ENCODE results near the gene UBE2G2.
A peak's percentile ranks its signal among the peaks of the same experiment; 100 is the strongest.

Gene UBE2G2, protein sequence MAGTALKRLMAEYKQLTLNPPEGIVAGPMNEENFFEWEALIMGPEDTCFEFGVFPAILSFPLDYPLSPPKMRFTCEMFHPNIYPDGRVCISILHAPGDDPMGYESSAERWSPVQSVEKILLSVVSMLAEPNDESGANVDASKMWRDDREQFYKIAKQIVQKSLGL

DNA sequence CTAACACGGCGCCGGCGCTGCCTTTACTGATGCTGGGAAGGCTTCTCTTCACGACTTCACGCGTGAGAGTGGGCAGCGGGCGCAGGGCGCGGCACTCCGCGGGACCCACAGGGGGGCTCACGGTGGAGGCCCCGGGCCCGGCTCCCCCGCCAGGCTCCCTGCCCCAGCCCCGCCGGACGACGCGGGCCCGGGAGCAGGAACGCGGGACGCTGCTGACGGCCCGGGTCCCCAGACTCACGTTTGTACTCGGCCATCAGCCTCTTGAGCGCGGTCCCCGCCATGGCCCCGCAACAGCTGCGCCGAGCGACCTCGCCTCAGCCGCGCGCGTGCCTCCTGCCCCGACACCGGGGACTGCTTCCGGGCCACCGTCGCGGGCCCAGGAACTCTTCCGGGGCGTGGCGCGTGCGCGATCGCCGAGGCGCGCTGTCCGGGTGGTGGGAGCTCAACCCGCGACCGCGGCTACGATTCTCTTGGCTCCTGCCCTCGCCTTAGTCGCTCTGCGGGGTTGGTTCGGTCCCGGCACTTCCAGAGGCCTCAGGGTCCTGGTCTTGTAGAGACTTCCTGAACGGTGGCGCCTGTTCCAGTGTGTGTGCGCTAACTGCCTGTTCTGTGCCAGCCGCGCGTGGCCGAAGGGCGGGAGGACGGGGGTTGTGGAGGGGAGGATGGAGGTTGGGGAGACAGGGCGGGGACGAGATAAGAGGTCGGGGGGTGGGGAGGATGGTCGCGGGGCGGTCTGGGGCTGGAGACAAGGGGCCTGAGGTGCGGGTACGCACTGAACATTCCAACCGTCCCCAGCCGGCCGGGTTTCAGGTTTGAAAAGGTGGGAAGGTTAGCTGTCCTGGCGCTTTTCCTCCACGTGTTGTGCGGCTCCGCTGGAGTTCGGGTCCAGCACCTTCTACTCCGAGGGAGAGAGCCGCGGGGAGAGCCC, at the start of gene UBE2G2:
Gene UBE2G2, minus strand, starts transcription at position 353 of the 928 bp plus-strand sequence. Its CDS starts 72 bp downstream, at position 281.
- peak; percentile 83 for DNase-seq (ENCODE audit: low read depth)

DNA sequence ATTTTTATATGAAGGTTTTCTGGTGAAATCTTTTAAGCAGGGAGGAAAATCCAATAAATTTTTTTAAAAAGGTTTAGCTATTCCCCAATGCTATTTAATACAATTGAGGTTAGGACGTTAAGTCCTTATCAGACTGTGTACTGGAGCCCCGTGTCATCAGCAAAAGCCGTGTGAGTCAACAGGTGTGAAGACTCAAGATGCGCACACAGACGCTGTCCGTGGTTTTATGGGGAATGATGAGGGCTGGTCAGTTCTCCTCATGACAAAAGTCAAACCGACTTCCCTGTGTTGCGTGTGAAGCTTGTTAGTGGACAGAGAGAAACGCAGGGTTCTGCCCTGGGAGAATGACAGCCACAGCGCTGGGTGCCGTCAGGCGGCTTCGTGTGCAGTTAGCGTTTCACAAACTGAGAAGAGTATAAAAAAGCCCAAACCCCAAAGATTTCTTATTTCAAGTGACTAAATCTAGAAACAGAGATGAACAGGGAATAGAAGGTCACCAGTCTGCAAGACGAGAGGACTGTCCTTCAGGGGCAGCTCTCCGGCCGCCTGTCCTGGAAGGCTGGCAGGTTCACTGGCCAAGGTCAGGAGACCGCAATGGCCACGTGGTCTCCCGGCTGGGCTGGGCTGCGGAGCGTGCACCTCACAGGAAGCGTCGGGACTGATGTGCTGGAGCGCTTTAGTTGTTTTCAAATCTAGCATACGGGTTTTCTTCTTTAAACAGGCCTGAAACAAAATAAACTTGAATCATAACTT, 49.5 kb upstream of the UBE2G2 start:
- DNase-seq (ENCODE audit: low read depth), result no peak

DNA sequence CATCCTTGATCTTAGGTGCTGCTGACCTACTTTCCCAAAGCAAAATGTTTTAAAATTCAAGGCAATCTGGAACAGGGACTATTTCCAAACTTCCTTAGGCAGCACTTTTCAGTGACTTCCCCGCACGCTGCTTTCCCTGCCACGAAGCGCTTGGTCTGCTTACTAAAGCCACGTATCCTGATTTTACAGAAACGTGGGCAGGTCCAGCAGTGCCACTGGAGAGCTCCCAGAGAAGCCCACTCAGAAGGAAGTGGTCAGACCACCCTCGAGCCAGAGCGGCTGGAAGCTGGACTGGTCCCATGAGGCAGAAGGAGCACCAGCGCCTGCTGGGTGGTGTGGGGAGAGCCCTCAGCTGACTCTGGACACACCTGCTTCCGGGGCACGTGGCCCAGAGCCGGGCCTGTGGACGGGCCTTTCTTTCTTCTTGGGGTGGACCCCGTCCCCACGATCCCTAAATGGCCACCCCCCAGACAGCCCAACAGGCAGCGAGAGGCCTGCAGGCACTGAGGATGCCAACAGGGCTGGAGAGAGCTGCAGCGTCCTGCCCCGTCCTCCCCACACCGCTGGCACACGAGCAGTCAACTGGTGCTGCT, 48.7 kb upstream of the UBE2G2 start:
- no peak for DNase-seq (ENCODE audit: low read depth)

DNA sequence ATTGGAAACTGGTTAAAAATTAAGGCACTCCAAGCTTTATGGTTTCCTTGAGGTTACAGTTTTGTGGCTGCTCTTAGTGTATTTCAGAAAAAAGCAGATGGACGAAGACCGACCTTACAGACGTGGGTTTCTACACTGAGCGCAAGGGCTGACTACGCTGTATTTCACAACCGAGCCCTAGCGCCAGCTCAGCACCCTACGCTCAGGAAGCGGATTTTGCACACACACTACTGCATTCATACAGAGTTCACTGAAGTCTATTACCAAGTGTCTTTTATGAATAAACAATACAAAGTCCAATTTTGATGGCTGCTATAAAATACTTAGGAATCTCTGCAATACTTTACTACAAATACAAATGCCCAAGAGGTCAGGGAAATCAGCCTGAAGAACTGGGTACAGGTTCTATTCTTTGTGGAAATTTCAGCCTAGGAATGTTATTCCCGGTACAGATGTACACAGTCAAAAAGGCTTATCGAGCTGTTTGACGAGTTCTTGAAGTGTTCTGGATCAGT, 48.1 kb upstream of the UBE2G2 start:
- DNase-seq (ENCODE audit: low read depth), result no peak

DNA sequence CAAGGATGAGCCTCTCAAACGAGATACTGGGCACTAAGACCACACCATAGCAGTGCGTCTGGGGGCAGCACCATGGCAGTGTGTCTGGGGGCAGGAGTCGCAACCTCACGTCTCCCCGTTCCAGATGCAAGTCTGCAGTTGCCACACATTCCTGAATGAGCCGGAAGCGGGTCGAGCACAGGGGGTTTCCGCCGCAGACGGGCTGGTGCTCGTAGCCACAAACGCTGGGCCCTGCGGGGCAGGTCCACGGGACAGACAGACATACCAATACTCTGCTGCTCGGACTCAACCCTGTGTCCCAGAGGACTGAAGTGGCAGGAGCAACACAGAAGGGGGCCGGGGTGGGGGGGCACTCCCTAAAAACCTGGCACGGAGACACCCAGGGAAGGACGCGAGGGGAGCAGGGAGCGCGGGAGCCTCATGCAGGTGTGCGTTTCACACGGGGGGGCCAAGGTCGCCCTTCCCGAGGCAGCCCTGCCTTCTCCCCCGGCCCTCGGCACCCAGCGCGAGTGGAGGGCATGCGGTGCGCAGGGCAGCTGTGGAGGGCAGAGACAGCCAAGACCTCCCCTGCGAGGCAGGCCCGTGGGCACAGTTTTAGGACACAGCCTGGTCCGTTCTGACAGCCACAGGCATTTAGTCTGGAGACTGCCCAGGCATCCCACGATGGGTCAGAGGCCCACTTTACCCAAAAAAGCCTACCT, 47.4 kb upstream of the UBE2G2 start:
- no peak for DNase-seq (ENCODE audit: low read depth)

DNA sequence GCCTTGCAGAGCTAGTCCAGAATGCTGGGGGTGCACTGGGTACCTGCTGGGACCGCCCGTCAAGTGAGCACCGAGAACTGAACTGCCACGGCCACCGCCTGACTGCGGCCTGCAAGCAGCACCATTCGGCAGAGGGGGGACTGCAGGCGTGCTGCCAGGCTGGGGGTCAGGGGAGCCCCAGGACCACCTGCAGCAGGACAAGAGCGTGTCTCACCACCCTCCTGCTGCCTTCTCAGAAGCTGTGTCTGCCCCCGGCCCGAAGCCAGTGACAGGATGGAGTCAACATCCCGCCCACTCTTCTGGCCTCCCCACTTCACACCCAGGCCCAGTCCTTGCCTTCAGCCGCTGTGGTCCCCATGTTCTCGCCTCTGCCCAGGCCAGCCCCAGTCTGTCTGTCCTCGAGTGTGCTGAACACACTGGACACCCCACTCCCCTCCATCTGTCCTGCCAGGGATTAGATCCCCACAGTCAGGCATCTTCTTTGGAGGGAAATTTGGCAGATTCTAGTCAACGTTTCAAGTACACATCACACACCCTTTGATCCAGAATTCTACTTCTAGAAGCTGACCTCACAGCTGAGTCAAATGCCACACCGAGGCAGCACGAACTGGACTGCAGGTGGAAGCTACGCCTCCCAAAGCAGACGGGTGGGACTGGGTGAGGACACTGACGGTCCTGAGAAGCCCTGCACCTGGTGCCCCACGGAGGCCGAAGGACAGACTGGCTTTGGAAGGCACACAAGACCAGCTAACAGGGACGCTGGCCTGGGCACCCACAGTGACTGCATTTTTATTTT, 45.8 kb upstream of the UBE2G2 start:
- DNase-seq (ENCODE audit: low read depth), result no peak

DNA sequence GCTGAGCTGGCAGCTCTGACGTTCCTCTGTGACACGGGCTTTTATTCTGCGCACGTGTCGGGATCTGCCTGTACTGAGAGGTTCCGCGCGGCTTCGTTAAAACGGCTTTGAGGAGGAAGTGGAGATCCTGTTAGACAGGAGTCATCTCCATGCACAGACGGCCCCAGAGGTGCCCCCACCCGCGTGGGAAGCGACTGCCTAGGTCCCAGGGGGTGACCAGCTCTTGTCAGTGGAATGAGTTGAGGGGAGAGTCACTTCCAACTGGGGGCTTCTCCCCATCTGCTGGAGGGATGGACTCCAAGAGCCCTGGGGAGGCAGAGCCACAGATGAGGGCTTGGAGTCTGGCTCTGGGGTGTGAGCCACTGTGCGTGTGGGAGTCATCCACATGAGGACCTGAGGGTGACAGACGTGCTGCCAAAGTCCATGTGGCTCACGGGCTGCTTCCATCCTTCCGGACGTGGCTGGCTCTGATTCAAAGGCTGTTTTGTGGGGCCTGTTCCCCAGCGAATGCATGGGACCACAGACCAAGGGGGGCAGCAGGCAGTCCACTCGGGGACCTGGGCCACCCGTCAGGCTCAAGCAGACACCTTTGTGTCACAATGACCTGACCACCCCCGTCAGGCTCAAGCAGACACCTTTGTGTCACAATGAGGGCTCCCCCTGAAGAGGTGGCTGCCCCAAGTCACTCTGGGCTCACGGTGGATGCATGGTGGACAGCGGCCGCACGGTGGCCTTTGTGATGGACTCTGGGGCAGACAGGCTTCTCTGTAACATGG, 45.1 kb upstream of the UBE2G2 start:
- peak; percentile 26 for DNase-seq (ENCODE audit: low read depth)

DNA sequence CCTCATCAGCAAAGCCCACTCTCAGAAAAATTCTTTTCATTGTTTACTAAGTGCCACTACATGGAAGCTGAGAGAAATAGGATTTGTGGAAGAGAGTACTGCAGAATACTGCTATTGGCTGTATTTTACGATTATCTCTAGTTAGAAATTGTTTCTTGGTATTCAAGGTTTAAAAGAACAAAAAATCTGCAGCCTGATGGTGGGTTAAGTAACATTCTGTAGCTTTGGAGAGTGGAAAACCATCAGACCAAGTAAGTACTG, 44.5 kb upstream of the UBE2G2 start:
- DNase-seq (ENCODE audit: low read depth), result no peak

DNA sequence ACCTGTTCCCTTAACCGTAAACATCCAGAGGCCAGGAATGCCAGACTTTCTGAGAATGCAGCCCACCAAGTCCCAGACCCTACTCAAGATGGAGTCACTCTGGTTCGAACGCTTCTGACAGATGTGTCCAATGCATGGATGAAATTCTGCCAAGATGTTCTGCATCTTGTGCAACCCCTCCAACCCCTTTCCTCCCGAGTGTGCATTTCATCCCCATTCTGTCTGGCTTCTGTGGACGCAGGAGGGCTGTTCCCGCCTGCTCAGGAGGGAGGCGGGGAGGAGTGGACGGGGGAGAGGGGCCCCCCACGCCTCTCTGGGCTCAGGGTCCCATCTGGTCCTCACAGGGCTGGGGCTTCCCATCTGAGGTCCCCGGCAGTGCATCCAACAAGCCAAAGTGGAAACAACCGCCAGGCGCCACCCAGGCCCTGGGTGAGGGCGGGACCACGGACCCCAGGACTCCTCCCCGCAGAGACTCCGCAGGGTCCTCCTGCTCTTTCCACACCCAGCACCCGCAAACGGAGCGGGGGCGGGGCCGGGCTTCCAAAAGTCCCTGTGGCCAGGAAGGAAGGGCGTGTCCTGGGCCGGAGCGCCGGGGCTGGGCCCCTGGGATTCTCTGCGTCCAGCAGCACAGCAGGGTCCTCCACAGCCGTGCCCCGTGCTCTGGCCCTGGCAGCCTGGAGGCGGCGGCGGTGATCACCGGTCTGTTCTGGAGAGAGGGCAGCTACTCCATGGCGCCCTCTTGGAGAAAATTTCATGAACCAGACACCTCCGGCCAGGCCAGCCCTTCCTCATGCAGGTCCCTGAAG, 44.0 kb upstream of the UBE2G2 start:
- peak; percentile 28 for DNase-seq (ENCODE audit: low read depth)

DNA sequence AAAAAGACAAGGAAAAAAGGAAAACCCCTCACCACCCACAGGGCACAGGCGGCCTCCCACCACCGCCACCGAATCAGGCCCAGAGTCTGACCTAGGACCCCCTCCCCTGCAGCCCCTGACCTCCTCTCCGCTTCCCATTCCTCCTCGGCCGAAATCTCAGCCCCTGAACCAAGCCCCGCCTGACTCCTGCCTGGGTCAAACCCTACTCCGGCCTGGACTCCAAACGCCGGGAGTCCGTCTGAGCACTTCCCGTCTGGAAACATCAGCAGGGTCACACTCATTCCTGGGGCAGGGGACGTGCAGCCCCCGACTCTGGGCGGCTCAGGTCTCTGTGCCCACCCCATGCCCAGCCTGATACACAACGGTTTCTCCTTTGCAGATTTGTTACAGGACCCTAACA, 42.6 kb upstream of the UBE2G2 start:
- DNase-seq (ENCODE audit: low read depth), result no peak

DNA sequence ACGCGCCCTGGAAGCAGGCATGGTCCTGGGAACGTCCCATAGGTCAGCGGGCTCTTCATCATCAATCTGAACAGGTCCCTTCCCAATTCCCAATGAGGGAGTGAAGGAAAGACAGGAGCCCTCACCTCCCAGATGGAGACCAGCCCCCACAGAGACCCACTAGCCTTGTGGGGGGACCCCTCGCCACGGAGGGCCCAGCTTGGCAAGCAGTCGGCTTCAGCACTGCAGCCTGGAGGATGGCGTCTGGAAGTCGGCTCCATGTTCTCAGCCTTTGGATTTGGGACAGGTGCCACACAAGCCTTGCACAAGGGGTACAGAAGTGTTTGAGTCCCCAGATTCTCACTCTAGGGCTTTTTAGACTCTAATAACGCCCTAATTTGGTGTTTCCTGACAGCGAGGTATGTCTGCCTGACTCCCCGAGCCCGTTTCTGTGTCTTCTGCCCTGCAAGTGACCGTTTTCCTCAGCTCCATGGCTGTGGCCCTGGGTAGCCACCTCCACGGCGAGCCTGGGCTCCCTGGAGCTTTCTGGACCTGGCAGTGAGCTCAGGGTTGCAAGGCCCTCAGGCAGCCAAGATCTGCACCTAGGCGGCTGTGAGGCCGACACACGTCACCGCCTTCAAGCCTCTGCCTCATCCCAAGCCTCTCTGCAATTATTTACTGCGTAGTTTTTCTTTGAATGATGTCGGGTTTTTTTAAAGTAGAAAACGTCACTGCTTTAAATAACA, 41.3 kb upstream of the UBE2G2 start:
- no peak for DNase-seq (ENCODE audit: low read depth)

DNA sequence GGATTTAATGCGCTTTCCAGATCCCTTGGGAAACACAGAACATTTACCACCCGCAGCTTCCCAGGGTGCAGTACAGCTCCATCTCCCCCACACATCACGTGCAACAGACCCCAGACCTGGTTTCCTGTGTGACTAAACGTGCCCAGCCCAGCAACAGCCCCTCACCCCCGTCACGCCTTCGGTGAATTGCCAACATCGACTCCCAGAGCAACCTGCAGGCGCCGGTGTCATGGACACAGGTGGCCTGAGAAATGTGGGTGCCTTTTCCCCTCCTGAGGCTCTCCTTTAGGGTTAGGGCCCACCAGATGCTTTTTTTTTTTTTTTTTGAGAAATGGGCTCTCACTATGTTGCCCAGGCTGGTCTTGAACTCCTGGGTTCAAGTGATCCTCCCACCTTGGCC, 40.5 kb upstream of the UBE2G2 start:
- no peak for DNase-seq (ENCODE audit: low read depth)

DNA sequence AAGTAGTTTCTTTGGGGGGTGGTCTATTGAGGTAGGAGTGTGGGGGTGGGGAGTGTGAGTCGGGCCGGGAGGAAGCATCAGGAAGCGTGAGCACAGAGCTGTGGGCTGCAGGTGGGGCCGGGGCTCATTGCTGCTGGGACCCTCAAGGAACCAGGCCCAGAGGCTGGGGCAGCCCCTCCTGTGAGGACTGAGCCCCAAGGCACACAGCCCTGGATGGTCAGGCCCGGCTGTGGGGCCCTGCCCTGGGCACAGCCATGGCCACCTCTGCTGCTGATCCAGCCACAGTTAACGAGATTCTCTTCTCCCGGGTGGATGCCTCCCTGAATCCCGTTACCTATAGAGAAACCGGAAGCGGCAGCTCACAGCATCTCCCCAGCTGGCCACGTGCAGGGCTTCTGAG, 39.2 kb upstream of the UBE2G2 start:
- no peak for DNase-seq (ENCODE audit: low read depth)

DNA sequence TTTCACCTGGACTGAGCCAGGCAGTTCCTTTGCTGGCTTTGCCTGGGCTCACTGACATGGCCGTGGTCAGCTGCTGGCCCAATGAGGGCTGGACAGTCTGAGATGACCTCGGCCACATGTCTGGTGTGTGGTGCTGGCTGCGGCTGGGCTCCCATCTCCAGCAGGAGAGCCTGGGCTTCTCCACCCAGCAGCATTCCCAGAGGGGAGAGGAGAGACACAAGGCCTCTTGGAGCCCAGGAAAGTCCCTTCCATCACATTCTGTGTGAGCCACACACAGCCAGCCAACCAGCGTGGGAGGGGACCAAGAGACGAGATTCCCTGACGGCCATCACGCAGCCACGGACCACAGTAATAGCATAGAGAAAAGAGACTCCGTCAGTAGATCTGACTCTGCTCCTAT, 37.3 kb upstream of the UBE2G2 start:
- DNase-seq (ENCODE audit: low read depth), result no peak

DNA sequence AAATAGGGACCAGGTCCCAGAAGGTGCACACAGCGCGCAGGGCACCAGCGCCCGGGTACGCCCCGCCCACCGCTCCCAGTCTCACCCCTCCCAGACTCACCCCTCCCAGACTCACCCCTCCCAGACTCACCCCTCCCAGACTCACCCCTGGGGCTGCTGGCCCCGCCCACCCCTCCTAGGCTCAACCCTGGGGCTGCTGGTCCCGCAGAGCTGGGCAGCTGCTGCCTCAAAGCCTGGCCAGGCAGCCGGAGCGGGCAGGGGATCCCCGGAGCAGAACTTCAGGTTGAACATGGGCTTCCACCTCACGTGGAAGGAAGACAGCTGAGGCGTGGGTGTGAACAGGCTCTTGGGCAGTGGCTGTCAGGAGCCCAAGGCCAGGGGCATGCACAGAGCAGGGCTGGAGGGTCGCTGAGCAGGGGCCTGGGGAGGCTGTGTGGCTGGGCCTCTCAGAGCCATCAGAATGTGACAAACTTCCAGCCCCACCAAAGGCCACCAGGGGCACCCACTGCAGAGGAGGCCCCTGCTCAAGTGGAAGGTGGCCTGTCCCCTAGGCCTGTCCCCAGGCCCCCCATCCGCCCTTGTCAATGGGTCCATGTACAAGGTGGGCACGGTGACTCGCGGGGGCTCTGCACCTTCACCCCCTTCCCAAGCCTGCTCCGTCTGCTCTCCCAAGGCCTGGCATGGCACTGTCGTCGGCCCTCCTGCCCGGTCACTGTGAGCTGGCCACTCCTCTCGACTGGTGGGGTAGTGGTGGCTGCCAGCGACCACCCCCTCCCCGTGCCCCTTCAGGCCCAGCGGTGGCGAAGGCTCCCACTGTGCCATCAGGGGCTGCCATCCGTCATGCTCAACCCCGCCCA, 36.6 kb upstream of the UBE2G2 start:
- no peak for DNase-seq (ENCODE audit: low read depth)

DNA sequence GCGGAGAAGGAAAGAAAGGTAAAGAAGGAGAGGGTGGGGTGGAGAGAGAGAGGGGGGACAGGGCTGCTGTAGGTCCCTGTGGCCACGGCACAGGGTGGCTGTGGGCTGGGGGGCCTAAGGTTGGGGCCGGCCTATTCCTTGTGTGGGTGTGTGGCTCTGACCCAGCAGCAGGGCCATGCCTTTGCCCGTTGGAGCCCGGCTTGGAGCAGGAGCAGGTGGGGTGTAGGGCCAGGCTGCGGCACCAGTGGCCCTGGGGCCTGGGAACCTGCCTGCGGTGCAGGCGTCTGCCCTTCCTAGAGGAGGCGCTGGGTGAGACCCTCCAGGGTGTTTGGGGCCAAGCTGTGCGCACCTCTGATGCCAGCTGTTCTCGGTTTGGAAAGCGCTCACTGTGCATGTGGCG, 35.9 kb upstream of the UBE2G2 start:
- no peak for DNase-seq (ENCODE audit: low read depth)

DNA sequence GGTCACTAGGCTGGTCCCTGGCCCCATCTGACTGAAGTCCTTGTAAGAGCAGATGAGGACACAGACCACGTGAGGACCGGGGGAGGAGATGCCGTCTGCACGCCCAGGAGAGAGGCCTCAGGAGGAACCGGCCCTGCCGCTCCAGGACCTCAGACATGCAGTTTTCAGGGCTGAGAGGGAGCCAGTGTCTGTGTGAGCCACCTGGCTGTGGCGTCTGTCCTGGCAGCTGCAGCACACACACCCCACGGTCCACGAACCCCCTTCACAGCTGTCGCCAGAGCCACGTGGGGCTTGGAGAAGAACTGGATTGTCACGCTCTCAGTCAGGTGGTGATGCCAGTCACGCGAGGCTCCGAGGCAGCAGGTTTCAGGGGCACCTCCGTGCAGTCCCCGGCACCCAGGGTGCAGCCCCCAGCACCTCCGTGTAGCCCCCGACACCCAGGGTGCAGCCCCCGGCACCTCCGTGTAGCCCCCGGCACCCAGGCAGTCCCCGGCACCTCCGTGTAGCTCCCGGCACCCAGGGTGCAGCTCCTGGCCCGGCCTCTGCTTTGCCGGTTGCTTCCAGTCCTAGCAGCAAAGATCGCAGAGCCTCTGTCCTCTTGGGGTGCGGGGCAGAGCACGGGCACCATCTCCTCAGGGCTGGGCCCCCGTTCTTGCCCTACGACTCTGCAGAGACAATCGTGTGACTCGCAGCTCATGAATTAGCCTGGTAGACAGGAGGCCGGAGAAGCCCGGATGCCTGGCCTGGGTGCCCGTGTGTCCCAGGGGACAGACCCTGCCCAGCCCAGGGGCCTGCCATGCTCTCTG, 35.2 kb upstream of the UBE2G2 start:
- DNase-seq (ENCODE audit: low read depth), result no peak

All from activated T-cell treated with anti-CD3 and anti-CD28 coated beads for 1 hour (primary cell).